Measurements from ENCODE around the gene AKR1C3.

AKR1C3 gene

GRCh38 chr10:5155951-5156350 lies 61.7 kb downstream of the AKR1C3 start:
- Histone ChIP-seq H3K36me3 (ENCODE audit: control insufficient read depth, insufficient read depth, low read length) (no peaks in the 10 kb centered on the region), H3K4me1 (ENCODE audit: control insufficient read depth, insufficient read depth, low read length, poor library complexity, severe bottlenecking) (no peaks in the 10 kb centered on the region), H3K27me3 (replicated peaks; ENCODE audit: control insufficient read depth, insufficient read depth, low read length, poor library complexity, severe bottlenecking) (no peaks in the 10 kb centered on the region), H3K4me3 (ENCODE audit: insufficient read depth, low read depth, low read length, poor library complexity, severe bottlenecking) (no peak overlapping the region), H3K27ac (ENCODE audit: insufficient read depth, low read length, poor library complexity, severe bottlenecking) (no peak overlapping the region), H3K9me3 (ENCODE audit: control insufficient read depth, low read length) (no peaks in the 10 kb centered on the region)
- no peak for DNase-seq
